ENCODE data around the gene EIF2B4.

The EIF2B4 gene

GRCh38 chr2:27362678-27363420, 7.3 kb downstream of the EIF2B4 start:
- POLR2A ChIA-PET, result interaction anchor here (1.3 to 1.4 kb wide), 2 partner anchors 12 to 66 kb away, joined by 3 read pairs; partner anchors contain the start of gene NRBP1
- TF ChIP-seq ARNT (IDR thresholded peaks at IDR 0.05) (no peak), FOXM1 (IDR thresholded peaks at IDR 0.05; ENCODE audit: borderline replicate concordance) (no peak), CTBP1 (IDR thresholded peaks at IDR 0.05; ENCODE audit: borderline replicate concordance) (no peak), NFRKB (IDR thresholded peaks at IDR 0.05) (no peak), SP1 (IDR thresholded peaks at IDR 0.05) (no peak), LEF1 (IDR thresholded peaks at IDR 0.05; ENCODE audit: borderline replicate concordance) (no peak), ZNF384 (IDR thresholded peaks at IDR 0.05) (no peak), HDGF (IDR thresholded peaks at IDR 0.05; ENCODE audit: borderline replicate concordance) (no peak), TARDBP (IDR thresholded peaks at IDR 0.05) (no peak), BHLHE40 (IDR thresholded peaks at IDR 0.05; ENCODE audit: borderline replicate concordance) (no peak), FOXK2 (IDR thresholded peaks at IDR 0.05) (no peak), FOXA1 (IDR thresholded peaks at IDR 0.05) (no peak), ELF4 (IDR thresholded peaks at IDR 0.05) (no peak), SUZ12 (IDR thresholded peaks at IDR 0.05) (no peak), PKNOX1 (IDR thresholded peaks at IDR 0.05) (no peak), L3MBTL2 (conservative IDR thresholded peaks at IDR 0.05) (no peak)
- DNase-seq (ENCODE audit: extremely low spot score), result no peak
- CTCF ChIA-PET, result interaction anchor here (0.6 kb wide), 1 partner anchor 52 kb away, joined by 3 read pairs; no protein-coding TSS in a partner anchor

- CTCF ChIA-PET, result interaction anchor here (0.6 kb wide), 1 partner anchor 11 kb away, joined by 3 read pairs; no protein-coding TSS in a partner anchor
- DNase-seq (ENCODE audit: extremely low spot score), result peak; percentile 90
- TF ChIP-seq ELF4 (IDR thresholded peaks at IDR 0.05), result peak; percentile 44
- TF ChIP-seq FOXK2 (IDR thresholded peaks at IDR 0.05), result peak; percentile 78
- TF ChIP-seq PKNOX1 (IDR thresholded peaks at IDR 0.05), result peak; percentile 46; the same call in 1 of the 2 replicates
- TF ChIP-seq L3MBTL2 (conservative IDR thresholded peaks at IDR 0.05), result peak; percentile 91
- TF ChIP-seq SP1 (IDR thresholded peaks at IDR 0.05), result no peak
- POLR2A ChIA-PET, result interaction anchor here (0.7 to 2.9 kb wide), 19 partner anchors 10 to 144 kb away, joined by 3 to 25 read pairs (median 3); partner anchors contain the start of genes ATRAID, EIF2B4, MPV17 and NRBP1
Observed at GRCh38 chr2:27356382-27357181, 13.6 kb downstream of the EIF2B4 start, which contains the start of gene GTF3C2. Gene GTF3C2, minus strand, starts transcription at chr2:27356764. Its CDS starts 13,210 bp downstream, at chr2:27343554.

- ChIA-PET CTCF (interaction anchor here (0.6 kb wide), 1 partner anchor 10 kb away, joined by 3 read pairs; no protein-coding TSS in a partner anchor), POLR2A (interaction anchor here (0.9 to 2.9 kb wide), 14 partner anchors 10 to 143 kb away, joined by 3 to 25 read pairs (median 8); partner anchors contain the start of genes ATRAID, EIF2B4, MPV17 and PPM1G)
- TF ChIP-seq PKNOX1 (IDR thresholded peaks at IDR 0.05), result no peak
- no peak for TF ChIP-seq ZNF384 (IDR thresholded peaks at IDR 0.05)
- no peak for TF ChIP-seq FOXM1 (IDR thresholded peaks at IDR 0.05; ENCODE audit: borderline replicate concordance)
- no peak for TF ChIP-seq FOXA1 (IDR thresholded peaks at IDR 0.05)
- TF ChIP-seq NFRKB (IDR thresholded peaks at IDR 0.05), result no peak
- TF ChIP-seq TARDBP (IDR thresholded peaks at IDR 0.05), result no peak
- TF ChIP-seq CTBP1 (IDR thresholded peaks at IDR 0.05; ENCODE audit: borderline replicate concordance), result no peak
- TF ChIP-seq ELF4 (IDR thresholded peaks at IDR 0.05), result no peak
- TF ChIP-seq SUZ12 (IDR thresholded peaks at IDR 0.05), result no peak
- no peak for TF ChIP-seq L3MBTL2 (conservative IDR thresholded peaks at IDR 0.05)
- TF ChIP-seq FOXK2 (IDR thresholded peaks at IDR 0.05), result no peak
- no peak for TF ChIP-seq ARNT (IDR thresholded peaks at IDR 0.05)
- TF ChIP-seq HDGF (IDR thresholded peaks at IDR 0.05; ENCODE audit: borderline replicate concordance), result no peak
- no peak for TF ChIP-seq BHLHE40 (IDR thresholded peaks at IDR 0.05; ENCODE audit: borderline replicate concordance)
- TF ChIP-seq LEF1 (IDR thresholded peaks at IDR 0.05; ENCODE audit: borderline replicate concordance), result no peak
- TF ChIP-seq SP1 (IDR thresholded peaks at IDR 0.05), result no peak
- peak; percentile 46 for DNase-seq (ENCODE audit: extremely low spot score)
Observed at GRCh38 chr2:27356056-27356381, 14.1 kb downstream of the EIF2B4 start.

GRCh38 chr2:27354597-27354927, 15.6 kb downstream of the EIF2B4 start:
- CTCF ChIA-PET, result no interaction called here
- DNase-seq (ENCODE audit: extremely low spot score), result no peak
- TF ChIP-seq HDGF (IDR thresholded peaks at IDR 0.05; ENCODE audit: borderline replicate concordance), result no peak
- TF ChIP-seq LEF1 (IDR thresholded peaks at IDR 0.05; ENCODE audit: borderline replicate concordance), result no peak
- peak; percentile 57; the same call in 1 of the 2 replicates for TF ChIP-seq PKNOX1 (IDR thresholded peaks at IDR 0.05)
- TF ChIP-seq FOXM1 (IDR thresholded peaks at IDR 0.05; ENCODE audit: borderline replicate concordance), result no peak
- TF ChIP-seq SP1 (IDR thresholded peaks at IDR 0.05), result no peak
- no peak for TF ChIP-seq CTBP1 (IDR thresholded peaks at IDR 0.05; ENCODE audit: borderline replicate concordance)
- no peak for TF ChIP-seq FOXK2 (IDR thresholded peaks at IDR 0.05)
- no peak for TF ChIP-seq FOXA1 (IDR thresholded peaks at IDR 0.05)
- POLR2A ChIA-PET, result interaction anchor here (1.4 kb wide), 1 partner anchor 15 kb away, joined by 5 read pairs; no protein-coding TSS in a partner anchor
